LNCAP (cell line): Measurements from ENCODE around the gene RAD51AP2.

ENCODE experiments used
- TF ChIP-seq, protein P1 (sequence below): fragments of 450-650 bp; IDR thresholded peaks from 2 replicates; pipeline ENCODE4 v1.5.1; 2017; ENCODE audit warnings: mild to moderate bottlenecking

Gene RAD51AP2

DNA sequence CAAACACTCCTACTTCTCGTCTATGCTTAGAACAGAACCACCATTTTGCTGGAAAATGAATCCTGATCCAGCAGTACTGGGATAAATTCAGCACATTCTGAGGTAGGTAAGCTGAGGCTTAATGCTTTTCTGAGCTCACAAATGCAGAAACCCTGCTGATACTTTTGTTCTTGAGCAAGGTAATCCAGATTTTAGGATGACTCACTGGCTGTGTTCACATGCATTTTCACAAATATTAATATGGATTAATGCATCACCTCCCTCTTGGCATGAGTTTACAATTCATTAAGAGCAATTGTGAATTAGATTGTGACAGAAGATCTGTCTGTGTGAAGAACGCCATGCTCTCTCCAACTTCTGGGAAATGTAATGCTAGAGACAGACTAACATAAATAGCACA, 42.2 kb downstream of the RAD51AP2 start:
- TF ChIP-seq, protein P1, sequence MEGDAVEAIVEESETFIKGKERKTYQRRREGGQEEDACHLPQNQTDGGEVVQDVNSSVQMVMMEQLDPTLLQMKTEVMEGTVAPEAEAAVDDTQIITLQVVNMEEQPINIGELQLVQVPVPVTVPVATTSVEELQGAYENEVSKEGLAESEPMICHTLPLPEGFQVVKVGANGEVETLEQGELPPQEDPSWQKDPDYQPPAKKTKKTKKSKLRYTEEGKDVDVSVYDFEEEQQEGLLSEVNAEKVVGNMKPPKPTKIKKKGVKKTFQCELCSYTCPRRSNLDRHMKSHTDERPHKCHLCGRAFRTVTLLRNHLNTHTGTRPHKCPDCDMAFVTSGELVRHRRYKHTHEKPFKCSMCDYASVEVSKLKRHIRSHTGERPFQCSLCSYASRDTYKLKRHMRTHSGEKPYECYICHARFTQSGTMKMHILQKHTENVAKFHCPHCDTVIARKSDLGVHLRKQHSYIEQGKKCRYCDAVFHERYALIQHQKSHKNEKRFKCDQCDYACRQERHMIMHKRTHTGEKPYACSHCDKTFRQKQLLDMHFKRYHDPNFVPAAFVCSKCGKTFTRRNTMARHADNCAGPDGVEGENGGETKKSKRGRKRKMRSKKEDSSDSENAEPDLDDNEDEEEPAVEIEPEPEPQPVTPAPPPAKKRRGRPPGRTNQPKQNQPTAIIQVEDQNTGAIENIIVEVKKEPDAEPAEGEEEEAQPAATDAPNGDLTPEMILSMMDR: no peak

DNA sequence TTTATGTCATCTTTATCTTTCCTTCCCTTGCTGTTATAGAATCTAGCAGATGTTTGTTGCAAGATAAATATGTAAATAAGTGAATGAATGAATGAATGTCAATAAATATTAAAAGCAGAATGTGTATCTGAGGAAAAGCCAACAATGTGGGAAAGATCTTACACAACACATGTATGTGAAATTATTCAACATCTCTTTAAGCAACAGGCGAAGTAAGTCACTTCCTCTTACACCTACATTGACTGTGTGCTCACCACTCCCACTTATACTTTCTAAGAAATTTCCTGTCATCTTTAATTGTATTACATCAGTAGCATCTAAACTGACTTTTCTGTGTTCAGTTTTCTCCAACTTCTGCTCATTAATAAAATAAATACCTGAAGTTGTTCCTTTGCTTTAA, 43.0 kb downstream of the RAD51AP2 start:
- TF ChIP-seq, protein P1: no peak

GRCh38 chr2:17471979-17472378, 46.3 kb downstream of the RAD51AP2 start:
- TF ChIP-seq, protein P1: no peak

DNA sequence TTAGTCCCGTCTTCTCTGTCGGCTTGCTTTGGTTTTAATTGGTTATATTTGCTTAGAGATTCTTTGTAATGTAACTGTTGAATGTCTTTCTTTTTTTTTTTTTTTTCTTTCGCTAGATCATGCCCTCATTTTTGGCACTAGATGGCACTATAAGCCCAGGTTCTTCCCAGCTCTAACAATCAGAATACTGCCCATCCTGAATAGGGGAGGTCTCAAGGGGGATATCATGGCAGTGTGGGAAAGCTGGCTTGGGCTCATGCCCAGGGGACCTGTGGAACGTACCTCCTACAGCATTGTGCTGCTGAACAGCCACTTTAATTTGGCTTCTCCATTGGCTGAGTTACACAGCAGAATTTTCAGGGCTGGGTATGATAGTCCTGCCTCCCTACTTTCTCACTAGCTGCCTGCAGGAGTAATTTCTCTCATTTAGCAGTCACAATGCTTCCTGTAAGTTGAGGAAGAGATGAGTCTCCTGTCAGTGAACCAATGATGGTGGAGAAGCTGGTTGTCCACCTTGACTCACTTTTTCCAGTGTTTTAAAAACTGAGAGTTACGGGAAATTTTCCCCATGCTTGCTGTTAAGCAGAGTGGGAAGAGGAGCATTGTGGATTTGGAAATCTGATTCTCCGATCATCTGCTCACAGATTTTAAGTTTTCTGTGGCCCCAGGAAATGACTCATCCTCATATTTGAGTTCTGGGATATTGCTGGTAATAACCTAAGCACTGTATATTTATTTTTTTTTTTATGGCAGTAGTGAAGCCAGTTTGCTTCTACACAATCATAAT, 47.2 kb downstream of the RAD51AP2 start:
- TF ChIP-seq, protein P1: peak; percentile 57

GRCh38 chr2:17461087-17461475, 57.2 kb downstream of the RAD51AP2 start:
- TF ChIP-seq, protein P1: no peak
